Suppressor macrophage treated with lipopolysaccharide for 1 hour (primary cell): ENCODE measurements around the gene RNF212B.
"Not testable (repeated sequence)": the region's sequence is repeated elsewhere in the genome, so short reads cannot be mapped to it uniquely, and the experiment has no call there.

ENCODE experiments used
- DNase-seq, 3 donors: peaks; one replicate each; pipeline ENCODE4 v3.0.0-alpha.2; 2020 to 2022

RNF212B gene, protein sequence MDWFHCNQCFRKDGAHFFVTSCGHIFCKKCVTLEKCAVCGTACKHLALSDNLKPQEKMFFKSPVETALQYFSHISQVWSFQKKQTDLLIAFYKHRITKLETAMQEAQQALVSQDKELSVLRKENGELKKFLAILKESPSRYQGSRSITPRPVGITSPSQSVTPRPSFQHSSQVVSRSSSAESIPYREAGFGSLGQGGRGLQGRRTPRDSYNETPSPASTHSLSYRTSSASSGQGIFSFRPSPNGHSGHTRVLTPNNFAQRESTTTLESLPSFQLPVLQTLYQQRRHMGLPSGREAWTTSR

DNA sequence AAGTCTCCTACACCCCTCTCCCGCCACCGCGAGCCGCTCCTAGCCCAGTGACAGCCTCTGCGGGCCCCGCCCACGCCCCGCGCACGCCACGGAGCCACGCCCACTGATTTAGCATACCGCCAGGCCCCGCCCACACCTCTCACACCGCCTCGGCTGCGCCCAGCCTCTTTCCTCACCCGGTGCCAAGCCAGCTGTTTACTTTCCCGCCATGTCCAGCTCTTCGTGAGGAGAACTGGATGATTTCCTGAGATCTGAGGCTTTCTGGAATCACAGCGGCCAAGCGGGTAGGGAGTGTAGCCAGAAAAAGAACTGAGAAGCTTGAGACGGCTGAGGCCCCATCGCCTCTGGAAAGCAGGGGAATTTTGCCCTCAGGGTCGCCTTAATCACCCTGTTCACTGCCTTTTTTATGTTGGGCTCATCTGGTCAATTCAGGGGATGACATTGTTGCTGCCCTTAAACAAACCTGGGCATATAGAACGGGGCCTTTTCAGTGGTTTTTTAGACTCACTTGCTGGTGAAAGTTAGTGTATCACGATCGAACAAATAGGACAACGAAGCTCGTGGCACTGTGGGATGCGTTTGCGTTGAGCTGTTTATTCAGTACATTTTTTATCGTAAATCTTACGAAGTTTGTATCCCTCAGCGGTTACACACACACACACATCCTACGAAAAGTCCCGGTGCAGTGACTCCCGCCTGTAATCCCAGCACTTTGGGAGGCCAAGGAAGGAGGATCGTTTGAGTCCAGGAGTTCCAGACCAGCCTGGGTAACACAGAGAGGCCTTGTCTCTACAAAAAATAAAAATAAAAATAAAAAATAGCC is at the start of gene RNF212B:
RNF212B (plus strand) TSS at position 165 of the 823 bp plus-strand sequence. CDS start 2,410 bp downstream, outside the sequence.
- DNase-seq, result peak; percentile 92 to 97 (median 95)

DNA sequence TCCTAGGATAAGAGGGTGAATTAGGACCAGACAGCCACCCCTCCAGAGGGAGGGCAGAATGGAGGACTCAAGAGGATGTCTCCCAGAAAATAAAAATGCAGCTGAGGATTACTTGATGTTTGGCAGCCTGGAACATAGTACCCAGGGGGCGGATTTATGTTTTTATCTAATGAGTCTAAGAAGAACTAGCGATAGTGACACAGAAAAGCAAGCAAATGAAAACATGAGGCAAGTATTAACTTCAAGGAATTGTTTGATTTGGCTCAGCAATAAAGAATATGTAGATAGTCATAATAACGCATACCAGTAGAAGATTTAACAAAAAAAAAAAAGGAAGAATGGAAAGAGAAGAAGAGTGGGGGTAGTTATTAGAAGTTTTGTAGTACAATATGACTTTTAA is 44.3 kb upstream of the RNF212B start:
- DNase-seq, result no peak

DNA sequence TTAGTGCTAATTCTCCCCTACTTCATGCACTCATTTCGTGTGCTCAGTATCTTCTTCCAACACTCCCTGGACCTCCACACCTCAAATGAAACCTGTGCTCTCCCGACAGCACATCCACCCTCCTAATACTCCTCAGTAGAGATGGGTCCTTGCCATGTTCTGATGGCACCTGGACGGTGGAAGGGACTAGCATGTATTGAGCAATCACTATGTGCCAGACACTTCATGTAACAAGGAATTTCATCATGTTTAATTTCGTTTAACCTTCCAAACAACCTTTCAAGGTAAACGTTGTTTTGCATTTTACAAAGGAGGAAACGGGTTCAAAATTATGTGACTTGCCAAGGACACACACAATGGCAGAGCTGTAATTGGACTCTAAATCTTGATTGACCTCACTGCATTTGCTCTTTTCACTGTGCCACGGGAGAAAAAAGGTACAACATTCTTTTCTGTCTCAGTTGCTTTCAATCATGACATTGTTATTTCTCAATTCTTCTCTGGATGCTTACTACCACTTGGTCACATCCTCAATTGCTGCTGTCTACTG is 42.1 kb upstream of the RNF212B start:
- no peak for DNase-seq

DNA sequence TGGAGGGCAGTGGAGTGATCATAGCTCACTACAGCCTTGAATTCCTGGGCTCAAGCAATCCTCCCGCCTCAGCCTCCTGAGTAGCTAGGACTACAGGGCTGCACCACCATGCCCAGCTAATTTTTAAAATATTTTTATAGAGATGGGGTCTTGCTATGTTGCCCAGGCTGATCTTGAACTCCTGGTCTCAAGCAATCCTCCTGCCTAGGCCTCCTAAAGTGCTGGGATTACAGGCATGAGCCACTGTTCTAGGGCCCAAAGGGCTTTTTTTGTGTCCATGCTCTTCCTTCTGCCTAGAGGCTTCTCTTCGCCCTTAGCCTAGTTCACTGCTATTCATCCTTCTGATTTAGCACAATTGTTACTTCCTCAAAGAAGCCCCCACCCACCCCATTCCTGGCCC is 41.2 kb upstream of the RNF212B start:
- peak in 1 of 3 donors; percentile 24 for DNase-seq

DNA sequence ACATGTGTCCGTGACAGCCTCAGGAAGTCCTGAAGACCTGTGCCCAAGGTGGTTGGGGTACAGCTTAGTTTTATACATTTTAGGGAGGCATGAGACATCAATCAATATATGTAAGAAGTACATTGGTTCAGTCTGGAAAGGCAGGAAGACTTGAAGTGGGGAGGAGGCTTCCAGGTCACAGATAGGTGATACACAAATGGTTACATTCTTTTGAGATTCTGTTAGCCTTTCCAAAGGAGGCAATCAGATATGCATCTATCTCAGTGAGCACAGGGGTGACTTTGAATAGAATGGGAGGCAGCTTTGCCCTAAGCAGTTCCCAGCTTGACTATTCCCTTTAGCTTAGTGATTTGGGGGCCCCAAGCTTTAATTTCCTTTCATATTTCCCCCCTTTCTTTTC is 38.6 kb upstream of the RNF212B start:
- DNase-seq, result not testable (repeated sequence)

DNA sequence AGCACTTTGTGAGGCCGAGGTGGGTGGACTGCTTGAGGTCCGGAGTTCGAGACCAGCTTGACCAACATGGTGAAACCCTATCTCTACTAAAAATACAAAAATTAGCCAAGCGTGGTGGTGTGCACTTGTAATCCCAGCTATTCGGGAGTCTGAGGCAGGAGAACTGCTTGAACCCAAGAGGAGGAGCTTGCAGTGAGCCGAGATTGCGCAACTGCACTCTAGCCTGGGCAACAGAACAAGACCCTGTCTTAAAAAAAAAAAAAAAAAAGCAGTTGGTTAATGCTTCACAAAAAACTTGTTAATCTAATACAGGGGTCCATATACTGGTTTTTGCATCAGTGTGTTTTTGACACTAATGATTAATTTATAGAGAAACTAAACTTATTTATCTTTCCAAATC is 35.7 kb upstream of the RNF212B start:
- DNase-seq, result no peak

DNA sequence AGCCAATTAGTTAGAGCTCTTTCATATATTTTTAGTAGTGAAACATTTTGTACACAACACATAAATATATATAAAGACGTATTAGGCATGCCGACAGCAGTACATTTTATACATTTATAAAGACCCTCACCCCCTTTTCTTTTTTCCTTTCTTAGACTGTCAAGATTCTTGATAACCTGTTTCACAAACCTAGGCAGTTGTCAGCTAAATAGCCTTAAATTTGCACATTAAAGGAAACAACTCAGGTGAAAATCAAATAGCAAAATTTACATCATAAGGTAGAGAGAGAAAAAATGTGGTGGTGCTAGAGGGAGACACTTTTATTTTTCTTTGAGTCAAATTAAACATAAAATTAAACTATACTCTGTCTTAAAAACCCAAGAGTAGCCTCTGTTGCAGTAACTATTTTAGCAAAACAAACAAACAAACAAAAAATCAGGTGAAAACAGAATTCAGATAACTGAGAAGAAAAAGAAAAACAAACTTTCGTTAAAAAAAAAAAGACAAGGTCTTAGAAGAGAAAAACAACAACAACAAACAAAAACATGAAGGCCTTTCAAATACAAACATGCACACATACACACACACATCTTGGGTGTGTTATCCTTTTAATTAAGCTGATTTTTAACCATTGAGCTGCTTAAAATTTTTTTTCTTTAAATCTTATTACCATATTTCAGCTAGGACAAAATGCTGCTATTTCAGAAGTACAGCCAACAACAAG is 31.2 kb upstream of the RNF212B start:
- DNase-seq, result no peak

DNA sequence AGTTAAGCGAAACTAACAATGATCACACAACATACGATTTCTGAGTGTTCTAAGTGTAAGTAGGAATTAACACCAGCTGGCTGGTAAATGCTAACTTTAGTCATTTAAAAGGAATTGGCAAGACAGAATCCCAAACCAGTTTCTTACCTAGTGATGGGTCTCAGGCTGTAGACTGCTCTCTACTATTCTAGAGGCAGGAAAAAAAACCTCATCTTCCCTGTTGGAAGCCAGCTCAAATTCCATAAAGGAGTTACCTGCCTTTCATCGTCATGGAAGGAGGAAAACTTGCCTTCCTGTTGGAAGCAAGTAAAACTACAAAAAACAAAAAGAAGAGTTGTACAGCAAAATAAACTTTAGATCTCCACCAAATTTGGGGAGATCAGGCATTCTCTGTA is 30.6 kb upstream of the RNF212B start:
- no peak for DNase-seq

DNA sequence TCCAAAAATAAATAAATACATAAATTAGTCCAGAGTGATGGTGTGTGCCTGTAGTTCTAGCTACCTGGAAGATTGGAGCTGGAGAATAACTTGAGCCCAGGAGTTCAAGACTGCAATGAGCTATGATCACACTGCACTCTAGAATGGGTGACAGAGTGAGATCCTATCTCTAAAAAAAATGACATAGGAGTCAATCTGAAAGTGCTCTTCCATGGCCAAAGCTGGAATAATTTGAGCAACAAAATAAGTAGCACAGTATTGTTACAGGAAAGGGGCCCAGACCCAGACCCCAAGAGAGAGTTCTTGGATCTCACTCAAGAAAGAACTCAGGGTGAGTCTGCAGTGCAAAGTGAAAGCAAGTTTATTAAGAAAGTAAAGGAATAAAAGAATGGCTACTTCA is 29.4 kb upstream of the RNF212B start:
- no peak for DNase-seq

DNA sequence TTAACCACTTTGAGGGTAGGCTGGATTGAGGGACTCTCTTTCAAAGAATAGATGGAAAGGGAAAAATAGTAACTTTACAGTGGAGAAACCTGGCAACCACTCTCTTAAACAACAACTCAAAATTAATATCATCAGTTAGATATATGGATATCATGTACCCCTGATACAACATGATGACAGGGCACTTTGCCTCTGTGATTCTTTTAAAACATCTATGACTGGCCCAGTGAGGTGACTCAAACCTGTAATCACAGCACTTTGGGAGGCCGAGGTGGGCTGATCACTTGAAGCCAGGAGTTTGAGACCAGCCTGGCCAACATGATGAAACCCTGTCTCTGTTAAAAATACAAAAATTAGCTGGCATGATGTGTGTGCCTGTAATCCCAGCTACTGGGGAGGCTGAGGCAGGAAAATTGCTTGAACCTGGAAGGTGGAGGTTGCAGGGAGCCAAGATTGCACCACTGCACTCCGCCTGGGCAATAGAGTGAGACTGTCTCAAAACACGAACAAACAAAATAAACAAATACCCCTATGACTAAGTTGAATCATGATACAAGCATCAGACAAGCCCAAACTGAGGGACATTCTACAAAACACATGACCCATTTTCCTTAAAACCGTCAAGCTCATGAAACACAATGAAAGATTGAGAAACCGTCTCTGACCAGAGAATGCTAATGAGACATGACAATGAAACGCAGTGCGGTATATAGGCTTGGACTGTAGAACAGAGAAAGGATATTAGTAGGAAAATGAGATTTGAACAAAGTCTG is 27.9 kb upstream of the RNF212B start:
- no peak for DNase-seq

DNA sequence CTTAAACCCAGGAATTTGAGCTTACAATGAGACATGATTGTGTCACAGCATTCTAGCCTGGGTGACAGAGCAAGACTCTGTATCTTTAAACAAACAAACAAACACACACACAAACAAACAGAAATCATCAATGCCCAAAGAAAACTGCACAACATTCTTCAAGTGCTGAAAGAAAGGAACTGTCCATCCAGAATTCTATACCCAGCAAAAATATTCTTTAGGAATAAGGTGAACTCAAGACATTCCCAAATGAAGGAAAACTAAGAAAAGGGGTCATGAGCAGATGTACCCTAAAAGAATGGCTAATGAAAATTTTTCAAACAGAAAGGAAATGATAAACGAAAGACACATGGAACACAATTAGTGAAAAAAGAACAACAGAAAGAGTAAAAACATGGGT is 22.3 kb upstream of the RNF212B start:
- no peak for DNase-seq

DNA sequence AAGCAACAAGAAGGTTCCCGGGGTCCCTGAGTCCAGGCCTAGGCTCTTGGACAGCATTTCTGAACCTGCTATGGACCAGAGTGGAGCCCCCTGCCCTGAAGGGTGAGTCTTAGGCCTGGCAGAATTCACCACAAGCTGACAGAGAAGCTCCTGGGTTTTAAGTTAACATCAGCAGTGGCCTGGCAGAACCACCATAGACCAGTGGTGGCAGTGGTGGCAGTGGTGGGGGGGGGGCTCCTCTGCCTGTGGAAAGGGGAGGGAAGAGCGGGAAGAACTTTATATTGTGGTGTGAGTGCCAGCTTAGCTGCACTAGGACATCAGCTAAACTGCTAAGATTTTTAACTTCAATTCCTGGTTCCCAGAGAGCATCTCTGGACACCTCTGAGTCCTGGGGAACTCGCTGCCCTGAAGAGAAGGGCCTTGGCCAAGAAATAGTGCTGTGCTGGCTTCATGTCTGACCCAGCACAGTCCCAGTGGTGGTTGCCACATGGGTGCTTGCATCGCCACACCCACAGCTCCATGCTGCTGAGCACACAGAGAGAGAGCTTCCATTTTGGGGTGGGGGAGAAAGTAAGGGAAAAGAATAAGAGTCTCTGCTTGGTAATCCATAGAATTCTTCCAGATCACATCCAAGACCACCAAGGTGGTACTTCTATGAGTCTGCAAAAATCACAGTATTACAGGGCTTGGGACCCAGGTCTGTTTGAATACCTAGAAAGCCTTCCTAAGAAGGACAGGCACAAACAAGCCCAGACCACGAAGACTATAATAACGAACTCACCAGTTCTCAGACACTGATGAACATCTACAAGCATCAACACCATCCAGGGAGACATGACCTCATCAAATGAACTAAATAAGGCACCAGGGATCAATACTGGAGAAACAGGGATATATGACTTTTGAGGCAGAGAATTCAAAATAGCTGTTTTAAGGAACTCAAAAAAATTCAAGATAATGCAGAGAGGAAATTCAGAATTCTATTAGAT is 20.4 kb upstream of the RNF212B start:
- peak; percentile 30 to 45 (median 36) for DNase-seq

DNA sequence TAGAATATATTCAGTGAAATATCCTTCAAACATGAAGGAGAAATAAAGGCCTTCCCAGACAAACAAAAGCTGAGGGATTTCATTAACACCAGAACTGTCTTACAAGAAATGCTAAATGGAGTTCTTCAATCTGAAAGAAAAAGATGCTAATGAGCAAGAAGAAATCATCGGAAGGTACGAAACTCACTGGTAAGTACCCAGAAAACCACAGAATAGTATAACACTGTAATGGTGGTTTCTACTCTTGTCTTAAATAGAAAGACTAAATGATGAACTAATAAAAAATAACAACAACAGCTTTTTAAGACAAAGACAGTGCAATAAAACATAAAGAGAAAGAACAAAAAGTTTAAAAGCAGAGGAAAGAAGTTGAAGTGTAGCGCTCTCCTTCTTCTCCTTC is 18.7 kb upstream of the RNF212B start:
- no peak for DNase-seq

DNA sequence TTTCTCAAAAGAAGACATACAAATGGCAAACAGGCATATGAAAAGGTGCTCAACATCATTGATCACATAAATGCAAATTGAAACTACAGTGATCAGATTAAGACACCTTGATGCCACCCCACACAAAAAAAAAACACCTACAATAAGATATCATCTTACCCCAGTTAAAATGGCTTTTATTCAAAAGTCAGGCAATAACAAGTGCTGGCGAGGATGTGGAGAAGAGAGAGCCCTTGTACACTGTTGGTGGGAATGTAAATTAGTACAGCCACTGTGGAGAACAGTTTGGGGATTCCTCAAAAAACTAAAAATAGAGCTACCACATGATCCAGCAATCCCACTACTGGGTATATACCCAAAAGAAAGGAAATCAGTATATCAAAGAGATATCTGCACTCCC is 12.8 kb upstream of the RNF212B start:
- DNase-seq, result not testable (repeated sequence)

DNA sequence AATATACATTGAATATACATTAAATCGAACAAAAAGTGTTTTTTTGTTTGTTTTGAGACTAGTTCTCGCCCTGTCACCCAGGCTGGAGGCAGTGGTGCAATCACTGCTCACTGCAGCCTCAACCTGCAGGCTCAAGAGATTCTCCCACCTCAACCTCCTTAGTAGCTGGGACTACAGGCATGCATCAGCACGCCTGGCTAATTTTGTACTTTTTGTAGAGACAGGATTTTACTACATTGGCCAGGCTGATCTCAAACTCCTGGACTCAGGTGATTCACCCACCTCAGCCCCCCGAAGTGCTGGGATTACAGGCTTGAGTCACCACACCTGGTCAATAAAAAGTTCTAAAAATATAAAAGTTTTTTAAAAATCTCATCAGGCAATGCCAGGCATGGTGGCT is 10.2 kb upstream of the RNF212B start:
- no peak for DNase-seq

DNA sequence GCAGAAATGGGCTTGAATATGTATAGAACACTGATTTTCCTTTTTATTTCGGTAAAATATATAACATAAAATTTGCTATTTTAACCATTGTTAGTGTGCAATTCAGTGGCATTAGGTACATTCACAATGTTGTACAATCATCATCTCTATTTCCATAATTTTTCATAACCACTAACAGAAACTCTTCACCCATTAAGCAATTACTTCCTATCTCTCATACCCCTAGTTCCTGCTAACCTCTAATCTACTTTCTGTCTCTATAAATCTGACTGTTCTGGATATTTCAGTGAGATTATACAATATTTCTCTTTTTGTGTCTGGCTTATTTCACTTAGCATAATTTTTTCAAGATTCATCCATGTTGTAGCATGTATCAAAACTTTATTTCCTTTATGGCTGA is 8.9 kb upstream of the RNF212B start:
- peak; percentile 4 to 50 (median 41) for DNase-seq

DNA sequence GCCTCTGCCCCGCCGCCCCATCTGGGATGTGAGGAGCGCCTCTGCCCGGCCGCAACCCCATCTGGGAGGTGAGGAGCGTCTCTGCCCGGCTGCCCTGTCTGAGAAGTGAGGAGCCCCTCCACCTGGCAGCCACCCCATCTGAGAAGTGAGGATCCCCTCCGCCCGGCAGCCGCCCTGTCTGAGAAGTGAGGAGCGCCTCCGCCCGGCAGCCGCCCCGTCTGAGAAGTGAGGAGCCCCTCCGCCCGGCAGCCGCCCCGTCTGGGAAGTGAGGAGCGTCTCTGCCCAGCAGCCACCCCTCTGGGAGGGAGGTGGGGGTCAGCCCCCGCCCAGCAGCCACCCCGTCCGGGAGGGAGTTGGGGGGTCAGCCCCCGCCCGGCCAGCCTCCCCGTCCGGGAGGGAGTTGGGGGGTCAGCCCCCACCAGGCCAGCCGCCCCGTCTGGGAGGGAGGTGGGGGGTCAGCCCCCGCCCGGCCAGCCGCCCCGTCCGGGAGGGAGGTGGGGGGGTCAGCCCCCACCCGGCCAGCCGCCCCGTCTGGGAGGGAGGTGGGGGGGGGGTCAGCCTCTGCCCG is 5.4 kb upstream of the RNF212B start:
- not testable (repeated sequence) for DNase-seq

DNA sequence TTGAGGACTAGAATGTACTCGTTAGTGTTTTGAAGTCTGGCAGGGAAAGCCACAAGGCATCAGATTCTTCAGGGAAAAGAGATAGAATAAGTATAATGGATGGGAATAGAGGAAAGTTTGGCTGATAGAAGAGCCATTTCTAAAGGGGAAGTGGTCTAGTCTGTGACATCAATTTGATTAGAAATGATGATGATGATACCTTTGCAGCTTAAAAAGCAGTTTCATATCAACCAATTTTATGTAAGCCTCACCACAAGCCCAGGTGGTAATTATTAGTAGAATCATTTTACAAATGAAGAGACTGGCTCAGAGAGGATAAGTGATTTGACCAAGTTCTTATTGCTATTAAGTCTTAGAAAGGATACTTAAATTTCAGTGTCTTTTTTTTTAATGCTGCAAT is 2.9 kb downstream of the RNF212B start:
- no peak for DNase-seq

DNA sequence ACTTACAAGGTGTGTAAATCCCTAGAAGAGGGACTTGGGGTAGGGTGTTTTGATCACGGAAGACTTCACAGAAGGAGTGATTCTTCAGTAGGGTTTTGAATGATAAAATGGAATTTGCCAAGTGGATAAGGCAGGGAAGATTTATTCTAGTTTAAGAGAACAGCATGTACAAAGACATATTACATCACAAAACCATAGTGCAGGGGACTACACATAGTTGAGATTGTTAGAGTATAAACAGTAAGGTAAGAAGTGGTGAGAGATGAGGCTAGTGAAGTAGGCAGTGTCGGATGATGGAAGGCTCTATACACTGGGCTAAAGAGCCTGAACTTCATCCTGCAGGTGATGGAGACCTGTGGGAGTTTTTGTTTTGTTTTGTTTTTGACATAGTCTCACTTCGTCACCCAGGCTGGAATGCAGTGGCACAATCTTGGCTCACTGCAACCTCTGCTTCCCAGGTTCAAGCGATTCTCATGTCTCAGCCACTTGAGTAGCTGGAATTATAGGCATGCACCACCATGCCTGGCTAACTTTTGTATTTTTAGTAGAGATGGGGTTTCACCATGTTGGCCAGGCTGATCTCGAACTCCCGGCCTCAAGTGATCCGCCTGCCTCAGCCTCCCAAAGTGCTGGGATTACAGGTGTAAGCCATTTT is 3.5 kb downstream of the RNF212B start:
- not testable (repeated sequence) for DNase-seq

DNA sequence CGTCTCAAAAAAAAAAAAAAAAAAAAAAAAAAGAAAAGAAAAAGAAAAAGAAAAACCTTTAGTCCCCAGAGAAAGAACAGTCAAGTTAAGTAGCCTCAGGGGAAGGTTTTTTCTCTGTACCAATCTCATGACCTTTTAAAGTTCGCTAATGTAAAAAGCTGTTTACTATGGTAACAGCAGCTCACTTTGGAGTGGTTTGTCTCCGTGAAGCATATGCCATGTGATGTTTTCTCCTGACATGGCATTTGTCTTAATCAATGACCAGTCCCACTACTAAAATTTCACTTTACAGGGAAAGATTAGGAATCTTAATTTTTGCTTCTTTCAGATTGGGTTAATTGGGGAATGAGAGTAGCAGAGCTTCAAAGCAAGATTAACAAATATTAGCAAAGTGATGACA is 4.3 kb downstream of the RNF212B start:
- DNase-seq, result no peak
